HepG2 (cell line): ENCODE results near the gene RAB3B.

ENCODE experiments used
- ATM ChIP-seq: fragments of 450-650 bp; IDR thresholded peaks from 2 replicates; pipeline ENCODE4 v1.7.1; 2017; ENCODE audit warnings: mild to moderate bottlenecking, borderline replicate concordance
- DNMT1 ChIP-seq: sonication (generic); formaldehyde crosslinking; IDR thresholded peaks from 2 replicates; pipeline ENCODE4 v1.5.1; 2020; ENCODE audit warnings: mild to moderate bottlenecking, missing genetic modification reagents
- FOXP1 ChIP-seq, 2 experiments: fragments of 450-650 bp in 1 of 2; IDR thresholded peaks; 2 replicates each; pipeline ENCODE4 v1.6.1; 2017 to 2018; ENCODE audit warnings: antibody characterized with exemption in 1 of 2
- GTF2F1 ChIP-seq: fragments of 150-350 bp; IDR thresholded peaks from 2 replicates; pipeline ENCODE4 v1.6.1; 2014; ENCODE audit warnings: low read length
- IKZF1 ChIP-seq: fragments of 450-650 bp; IDR thresholded peaks from 2 replicates; pipeline ENCODE4 v1.7.1; 2016
- PRPF4 ChIP-seq: fragments of 200-400 bp; formaldehyde crosslinking; IDR thresholded peaks from 2 replicates; pipeline ENCODE4 v1.6.1; 2016; ENCODE audit warnings: low read length, low read depth; ENCODE audit not compliant: poor library complexity, severe bottlenecking
- RAD21 ChIP-seq: fragments of 450-650 bp; formaldehyde crosslinking; IDR thresholded peaks from 2 replicates; pipeline ENCODE4 v1.5.0; 2020; ENCODE audit warnings: mild to moderate bottlenecking
- SRF ChIP-seq: IDR thresholded peaks from 2 replicates; pipeline ENCODE4 v1.6.1; 2011; ENCODE audit warnings: mild to moderate bottlenecking, low read depth, low read length, moderate library complexity
- TEAD3 ChIP-seq: optimal IDR thresholded peaks from 2 replicates; pipeline ENCODE3; 2016; ENCODE audit warnings: borderline replicate concordance
- ZFP91 ChIP-seq: sonication (generic); formaldehyde crosslinking; IDR thresholded peaks from 2 replicates; pipeline ENCODE4 v1.9.0; 2022; ENCODE audit warnings: missing genetic modification reagents, mild to moderate bottlenecking, borderline replicate concordance
- ZNF282 ChIP-seq: fragments of 450-650 bp; IDR thresholded peaks from 2 replicates; pipeline ENCODE4 v1.6.1; 2018; ENCODE audit not compliant: partially characterized antibody

GRCh38 chr1:52008071-52008809 lies 17.7 kb upstream of the RAB3B start:
- TF ChIP-seq TEAD3 (no peak), SRF (no peak), IKZF1 (no peak), ZFP91 (CRISPR knock-in tag) (no peak), GTF2F1 (no peak), DNMT1 (CRISPR knock-in tag) (no peak), FOXP1 (IDR thresholded peaks at IDR 0.05) (no peak), FOXP1 (CRISPR knock-in tag; IDR thresholded peaks at IDR 0.05) (no peak), RAD21 (CRISPR knock-in tag) (no peak), ZNF282 (no peak), PRPF4 (no peak), ATM (no peak)
